IMR-90 (cell line): Measurements from ENCODE around the gene KRT72. TPM values are rescaled to one million over a fixed set of nuclear protein-coding genes. Genes with fewer than 3 reads are reported as not detected.
A peak's percentile ranks its signal among the peaks of the same experiment; 100 is the strongest.

Experiments
- ATAC-seq: fragments of 200-7000 bp; cut with Tn5 transposase; 2 replicates; pipeline ENCODE4 v1.9.1; 2020; ENCODE audit warnings: low read depth, mild to moderate bottlenecking, moderate library complexity
- BruUV-seq: library from RNA; stranded (reverse); fragments of 400-500 nt; replicated peaks from 2 replicates; lab custom pipeline; 2021; lab: Mats Ljungman, UMichigan
- CTCF ChIA-PET: fragments of 300-600 bp; formaldehyde crosslinking; extraction: SDS; loops from one replicate; lab custom pipeline; 2021; ENCODE audit warnings: antibody characterized with exemption; lab: Yijun Ruan, JAX
- POLR2A ChIA-PET: fragments of 300-600 bp; sonication (Branson Sonifier 250); formaldehyde crosslinking; loops from one replicate; lab custom pipeline; 2022; ENCODE audit warnings: antibody characterized with exemption; ENCODE audit not compliant: unreplicated experiment; lab: Charles Lee
- DNase-seq: peaks from one replicate; pipeline ENCODE4 v3.0.0; 2013
- H2AFZ ChIP-seq: replicated peaks from 2 replicates; pipeline ENCODE3; 2013; ENCODE audit warnings: low read length, mild to moderate bottlenecking; ENCODE audit not compliant: poor library complexity
- H2AK5ac ChIP-seq: 2 replicates; pipeline ENCODE4 v1.6.1; 2013; ENCODE audit warnings: low read depth, low read length, inconsistent platforms
- H2AK9ac ChIP-seq: replicated peaks from 2 replicates; pipeline ENCODE3; 2013; ENCODE audit warnings: mild to moderate bottlenecking, low read depth, low read length, moderate library complexity; ENCODE audit not compliant: poor library complexity
- H2BK120ac ChIP-seq: 2 replicates; pipeline ENCODE4 v1.6.1; 2013; ENCODE audit warnings: low read depth, low read length, inconsistent platforms
- H2BK15ac ChIP-seq: 3 replicates; pipeline ENCODE4 v1.6.1; 2013; ENCODE audit warnings: low read depth, low read length, inconsistent platforms
- H2BK20ac ChIP-seq: 2 replicates; pipeline ENCODE4 v1.6.1; 2013; ENCODE audit warnings: low read depth, mild to moderate bottlenecking, inconsistent platforms, low read length, moderate library complexity
- H2BK5ac ChIP-seq: 2 replicates; pipeline ENCODE4 v1.6.1; 2013; ENCODE audit warnings: mild to moderate bottlenecking, low read depth, low read length, inconsistent platforms; ENCODE audit not compliant: poor library complexity, severe bottlenecking
- H3K14ac ChIP-seq: replicated peaks from 2 replicates; pipeline ENCODE4 v1.6.1; 2013; ENCODE audit warnings: low read depth, low read length, inconsistent platforms
- H3K18ac ChIP-seq: 2 replicates; pipeline ENCODE4 v1.6.1; 2013; ENCODE audit warnings: low read depth, low read length, control low read depth
- H3K23ac ChIP-seq: 2 replicates; pipeline ENCODE4 v1.6.1; 2013; ENCODE audit warnings: low read depth, low read length, inconsistent platforms
- H3K27ac ChIP-seq: 2 replicates; pipeline ENCODE4 v1.5.1; 2013; ENCODE audit warnings: mild to moderate bottlenecking, control low read depth, low read length; ENCODE audit not compliant: insufficient read depth
- H3K27me3 ChIP-seq: 2 replicates; pipeline ENCODE4 v1.6.1; 2013; ENCODE audit warnings: low read length; ENCODE audit not compliant: control insufficient read depth, insufficient read depth
- H3K36me3 ChIP-seq: 2 replicates; pipeline ENCODE4 v1.6.1; 2013; ENCODE audit warnings: low read length, mixed read lengths; ENCODE audit not compliant: control insufficient read depth, insufficient read depth
- H3K4ac ChIP-seq: 2 replicates; pipeline ENCODE4 v1.6.1; 2013; ENCODE audit warnings: low read depth, low read length, inconsistent platforms
- H3K4me1 ChIP-seq: 2 replicates; pipeline ENCODE4 v1.6.1; 2013; ENCODE audit warnings: low read length, mixed read lengths; ENCODE audit not compliant: control insufficient read depth, insufficient read depth
- H3K4me2 ChIP-seq: 2 replicates; pipeline ENCODE4 v1.6.1; 2013; ENCODE audit warnings: low read depth, mild to moderate bottlenecking, control low read depth, low read length, moderate library complexity
- H3K4me3 ChIP-seq: 2 replicates; pipeline ENCODE4 v1.5.1; 2013; ENCODE audit warnings: low read depth, mild to moderate bottlenecking, control low read depth, low read length, moderate library complexity; ENCODE audit not compliant: insufficient read depth
- H3K56ac ChIP-seq: 2 replicates; pipeline ENCODE4 v1.6.1; 2013; ENCODE audit warnings: low read length, inconsistent platforms; ENCODE audit not compliant: insufficient read depth; ENCODE audit errors: extremely low read depth
- H3K79me1 ChIP-seq, 2 experiments: 2 replicates each; pipeline ENCODE4 v1.6.1; 2013; ENCODE audit warnings: low read length in 2 of 2, inconsistent platforms in 1 of 2, low read depth in 1 of 2
- H3K9ac ChIP-seq: 2 replicates; pipeline ENCODE4 v1.6.1; 2013; ENCODE audit warnings: low read depth, low read length, control low read depth
- H3K9me1 ChIP-seq: 2 replicates; pipeline ENCODE4 v1.6.1; 2013; ENCODE audit warnings: low read length, inconsistent platforms; ENCODE audit not compliant: insufficient read depth
- H3K9me3 ChIP-seq: 2 replicates; pipeline ENCODE4 v1.6.1; 2013; ENCODE audit warnings: low read length; ENCODE audit not compliant: control insufficient read depth, insufficient read depth
- H4K20me1 ChIP-seq: 2 replicates; pipeline ENCODE4 v1.6.1; 2013; ENCODE audit warnings: low read length, inconsistent platforms; ENCODE audit not compliant: insufficient read depth
- H4K5ac ChIP-seq: 2 replicates; pipeline ENCODE4 v1.6.1; 2013; ENCODE audit warnings: mild to moderate bottlenecking, low read depth, low read length, control low read depth
- H4K8ac ChIP-seq, 2 experiments: 2 replicates each; pipeline ENCODE4 v1.6.1; 2013; ENCODE audit warnings: low read depth in 2 of 2, low read length in 2 of 2, control low read depth in 1 of 2, inconsistent platforms in 1 of 2
- H4K91ac ChIP-seq: 2 replicates; pipeline ENCODE4 v1.6.1; 2013; ENCODE audit warnings: low read depth, low read length, inconsistent platforms; ENCODE audit not compliant: insufficient read depth
- CEBPB ChIP-seq: IDR thresholded peaks from 2 replicates; pipeline ENCODE4 v1.6.1; 2012; ENCODE audit warnings: low read depth, low read length, improper control_type of control experiment
- CHD1 ChIP-seq: IDR thresholded peaks from 2 replicates; pipeline ENCODE4 v1.6.1; 2012; ENCODE audit warnings: low read depth, low read length, improper control_type of control experiment
- RAD21 ChIP-seq: IDR thresholded peaks from 2 replicates; pipeline ENCODE4 v1.6.1; 2012; ENCODE audit warnings: low read length, improper control_type of control experiment
- RFX5 ChIP-seq: IDR thresholded peaks from 2 replicates; pipeline ENCODE4 v1.8.0; 2012; ENCODE audit warnings: low read depth, mild to moderate bottlenecking, low read length, moderate library complexity
- SMC3 ChIP-seq: fragments of 150-350 bp; IDR thresholded peaks from 2 replicates; pipeline ENCODE4 v1.6.1; 2016; ENCODE audit warnings: low read depth, mild to moderate bottlenecking, antibody characterized with exemption, low read length, moderate library complexity
- WGBS, 2 experiments: methylation state at CpG; one replicate each; pipeline versions ENCODE4 v1.1.5 to v1.1.7; 2013; ENCODE audit warnings: missing lambda C conversion rate in 2 of 2; ENCODE audit not compliant: insufficient read length in 1 of 2; ENCODE audit errors: extremely low coverage in 2 of 2; 5-methylcytosine and 5-hydroxymethylcytosine counted together
- dilution Hi-C: fragments of 300-500 bp; cut with HindIII; formaldehyde crosslinking; loops from one replicate; pipeline ENCODE4 v1.14.3; 2018; ENCODE audit warnings: low sequenced_read_pairs; ENCODE audit not compliant: unreplicated experiment
- in situ Hi-C: fragments of 300-500 bp; cut with MboI; formaldehyde crosslinking; loops from 3 replicates; pipeline ENCODE4 v1.14.3; 2019; ENCODE audit warnings: low sequenced_read_pairs, inconsistent platforms, mixed read lengths
- intact Hi-C: fragments of 100-400 bp; cut with micrococcal nuclease; formaldehyde crosslinking; loops from 2 replicates; pipeline ENCODE4 v1.10.0; 2022
- polyA plus RNA-seq, 3 experiments: library from polyadenylated mRNA; depleted of rRNA; stranded (reverse); fragments of >200 nt; gene quantifications; 2 replicates each; pipeline ENCODE4 v1.2.3, GENCODE V29; 2012; ENCODE audit warnings: low replicate concordance in 1 of 3
- total RNA-seq: library from RNA; depleted of rRNA; stranded (reverse); fragments of >200 nt; gene quantifications from 2 replicates; pipeline ENCODE4 v1.2.3, GENCODE V29; 2012
- TF ChIP-seq, protein P1 (sequence below): conservative IDR thresholded peaks from 2 replicates; pipeline ENCODE4 v1.5.1; 2012; ENCODE audit warnings: mild to moderate bottlenecking, low read depth, low read length, improper control_type of control experiment

KRT72 gene
- total and polyA plus RNA-seq, 2 of the 4 experiments (the other 2 are of a cell fraction): not detected

DNA sequence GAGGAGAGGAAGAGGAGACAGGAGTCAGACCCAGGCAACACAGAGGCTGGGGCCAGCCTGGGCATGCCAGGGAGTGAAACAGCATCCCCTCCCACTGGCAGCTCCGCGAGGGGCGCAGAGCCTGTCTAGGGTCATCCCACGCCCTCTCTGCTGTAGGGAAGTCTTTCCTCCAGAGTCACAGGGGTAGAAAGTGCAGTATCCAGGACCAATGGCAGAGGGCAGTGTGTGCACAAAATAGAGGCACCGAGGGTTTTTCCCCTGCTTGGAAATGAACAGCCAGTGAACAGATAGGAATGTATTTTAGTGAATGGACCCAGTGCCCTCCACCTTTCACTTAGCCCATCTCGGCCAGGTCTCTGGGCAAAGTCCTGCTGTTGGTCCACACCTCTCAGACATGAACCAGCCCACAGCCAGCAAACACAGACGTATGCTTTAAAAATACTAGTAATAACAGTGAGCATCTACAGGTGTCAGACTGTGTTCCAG lies 18.2 kb downstream of the KRT72 start:
- peak; percentile 96 for TF ChIP-seq SMC3
- TF ChIP-seq CHD1: no peak
- no peak for TF ChIP-seq CEBPB
- TF ChIP-seq, protein P1, sequence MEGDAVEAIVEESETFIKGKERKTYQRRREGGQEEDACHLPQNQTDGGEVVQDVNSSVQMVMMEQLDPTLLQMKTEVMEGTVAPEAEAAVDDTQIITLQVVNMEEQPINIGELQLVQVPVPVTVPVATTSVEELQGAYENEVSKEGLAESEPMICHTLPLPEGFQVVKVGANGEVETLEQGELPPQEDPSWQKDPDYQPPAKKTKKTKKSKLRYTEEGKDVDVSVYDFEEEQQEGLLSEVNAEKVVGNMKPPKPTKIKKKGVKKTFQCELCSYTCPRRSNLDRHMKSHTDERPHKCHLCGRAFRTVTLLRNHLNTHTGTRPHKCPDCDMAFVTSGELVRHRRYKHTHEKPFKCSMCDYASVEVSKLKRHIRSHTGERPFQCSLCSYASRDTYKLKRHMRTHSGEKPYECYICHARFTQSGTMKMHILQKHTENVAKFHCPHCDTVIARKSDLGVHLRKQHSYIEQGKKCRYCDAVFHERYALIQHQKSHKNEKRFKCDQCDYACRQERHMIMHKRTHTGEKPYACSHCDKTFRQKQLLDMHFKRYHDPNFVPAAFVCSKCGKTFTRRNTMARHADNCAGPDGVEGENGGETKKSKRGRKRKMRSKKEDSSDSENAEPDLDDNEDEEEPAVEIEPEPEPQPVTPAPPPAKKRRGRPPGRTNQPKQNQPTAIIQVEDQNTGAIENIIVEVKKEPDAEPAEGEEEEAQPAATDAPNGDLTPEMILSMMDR: peak; percentile 85
- TF ChIP-seq RFX5: no peak
- TF ChIP-seq RAD21: peak; percentile 87
- Histone ChIP-seq H3K56ac (no peak overlapping the region), H3K4me1 (no peaks in the 10 kb centered on the region), H3K4ac (no peak overlapping the region), H2BK15ac (no peak overlapping the region), H3K9me3 (no peaks in the 10 kb centered on the region), H3K18ac (no peak overlapping the region), H4K91ac (no peak overlapping the region), H2AFZ (peak overlapping the region; percentile 58), H3K27ac (no peak overlapping the region), H3K4me2 (no peak overlapping the region), H2AK9ac (no peak overlapping the region), H3K9me1 (no peaks in the 10 kb centered on the region), H4K8ac (no peak overlapping the region), H2AK5ac (no peak overlapping the region), H3K27me3 (peaks cover 49% of the 10 kb centered on the region), H3K23ac (no peak overlapping the region), H3K9ac (no peak overlapping the region), H3K14ac (no peak overlapping the region), H3K79me1 (no peaks in the 10 kb centered on the region), H4K20me1 (no peaks in the 10 kb centered on the region; the same call in 1 of the 2 replicates), H2BK20ac (no peak overlapping the region), H2BK120ac (no peak overlapping the region), H4K5ac (no peak overlapping the region), H3K4me3 (no peak overlapping the region), H2BK5ac (no peak overlapping the region), H3K36me3 (no peaks in the 10 kb centered on the region)
- no TSS peak for BruUV-seq
- dilution Hi-C loops: no loop called here
- POLR2A ChIA-PET: no interaction called here
- CTCF ChIA-PET: interaction anchor here (0.8 to 2.1 kb wide), 6 partner anchors 16 to 297 kb away, joined by 3 to 6 read pairs (median 3); no protein-coding TSS in a partner anchor
- DNase-seq (peak; percentile 43), ATAC-seq (peak; percentile 99)
- in situ Hi-C loops: loop anchor here (5.0 to 10.0 kb wide), 3 partner anchors 294 to 428 kb away; no protein-coding TSS in a partner anchor
- intact Hi-C loops: loop anchor here (1.0 to 2.0 kb wide), 6 partner anchors 211 to 426 kb away; no protein-coding TSS in a partner anchor
- WGBS, 2 experiments: 0% methylated on average over 4 of the region's 7 CpGs; no CpG with 5 or more reads in 1 of the 2 experiments
